ENCODE measurements around the gene CA12.

CA12 gene

GRCh38 chr15:63299943-63300575 is 81.6 kb downstream of the CA12 start:
- DNase-seq = no peak

DNA sequence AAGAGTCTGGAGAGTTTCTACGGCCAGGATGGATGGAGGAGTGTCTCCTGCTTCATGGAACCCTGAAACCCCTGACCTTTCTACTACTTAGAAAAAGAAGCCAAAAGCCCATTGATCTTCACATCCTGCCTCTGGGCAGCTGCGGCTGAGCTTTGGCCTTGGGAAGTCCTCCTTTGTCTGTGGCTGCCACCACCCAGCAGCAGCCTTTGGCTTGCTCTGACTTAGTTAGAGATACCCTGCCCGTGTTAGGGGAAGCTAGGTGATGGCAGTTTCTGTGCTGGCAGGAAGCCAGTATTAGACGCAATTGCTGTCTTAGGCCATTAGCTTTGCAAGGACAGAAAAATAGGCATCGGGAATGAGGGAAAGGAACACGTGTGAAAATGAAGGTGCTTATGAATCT is 85.5 kb downstream of the CA12 start:
- no peak for DNase-seq

- DNase-seq = no peak
Observed at GRCh38 chr15:63295341-63295740, 86.3 kb downstream of the CA12 start.

- no peak for DNase-seq
Observed at GRCh38 chr15:63294359-63294758, 87.3 kb downstream of the CA12 start.

DNA sequence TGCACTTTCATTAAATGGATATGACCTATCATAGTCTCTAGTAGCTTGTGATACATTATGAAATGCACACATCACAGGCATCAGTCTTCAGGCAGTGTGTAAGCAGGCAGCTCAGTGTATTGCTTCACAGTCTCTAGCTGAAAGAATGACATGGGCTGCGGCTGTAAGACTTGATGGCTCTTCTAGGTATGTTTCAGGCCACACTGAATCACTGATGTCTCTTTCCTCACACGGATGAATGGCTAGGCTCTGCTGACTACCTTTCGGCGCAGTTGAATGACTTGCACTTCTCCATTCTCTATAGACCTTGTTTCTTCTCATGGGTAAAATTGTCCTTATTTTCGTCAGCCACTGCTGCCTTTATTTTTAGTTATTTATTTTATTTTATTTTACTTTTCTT is 88.9 kb downstream of the CA12 start:
- DNase-seq = no peak

DNA sequence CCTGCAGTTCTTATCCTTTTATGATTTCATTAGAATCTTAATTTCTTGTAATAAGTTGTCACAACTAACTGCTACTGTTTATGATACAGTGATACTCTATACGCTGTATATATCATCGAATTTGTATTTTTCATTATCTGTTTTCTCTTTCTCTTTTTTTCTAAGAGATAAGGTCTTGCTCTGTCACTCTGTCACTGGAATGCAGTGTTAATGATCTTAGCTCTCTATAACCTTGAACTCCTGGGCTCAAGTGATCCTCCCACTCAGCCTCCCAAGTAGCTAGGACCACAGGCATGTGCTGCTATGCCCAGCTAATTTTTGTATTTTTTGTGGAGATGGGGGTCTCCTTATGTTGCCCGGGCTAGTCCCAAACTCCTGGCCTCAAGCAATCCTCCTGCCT is 89.4 kb downstream of the CA12 start:
- no peak for DNase-seq

DNA sequence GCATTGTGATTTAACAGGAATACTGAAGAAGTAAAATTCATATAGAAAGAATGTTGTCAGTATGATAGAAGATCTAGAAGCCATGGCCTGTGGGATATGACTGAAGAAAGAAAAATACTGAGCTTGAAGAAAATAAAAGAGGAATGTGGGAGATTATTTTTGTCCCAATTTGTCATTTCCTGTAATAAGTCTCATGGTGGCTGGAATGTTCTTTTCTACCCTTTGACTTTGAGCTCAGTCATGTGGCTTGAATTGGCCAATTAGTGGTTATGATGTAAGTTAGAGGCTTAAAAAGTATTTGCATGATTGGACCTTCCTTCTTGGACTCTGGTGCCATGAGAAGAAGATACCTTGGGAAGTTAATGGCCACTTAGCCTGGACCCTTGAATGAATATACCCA is 90.1 kb downstream of the CA12 start:
- no peak for DNase-seq

DNA sequence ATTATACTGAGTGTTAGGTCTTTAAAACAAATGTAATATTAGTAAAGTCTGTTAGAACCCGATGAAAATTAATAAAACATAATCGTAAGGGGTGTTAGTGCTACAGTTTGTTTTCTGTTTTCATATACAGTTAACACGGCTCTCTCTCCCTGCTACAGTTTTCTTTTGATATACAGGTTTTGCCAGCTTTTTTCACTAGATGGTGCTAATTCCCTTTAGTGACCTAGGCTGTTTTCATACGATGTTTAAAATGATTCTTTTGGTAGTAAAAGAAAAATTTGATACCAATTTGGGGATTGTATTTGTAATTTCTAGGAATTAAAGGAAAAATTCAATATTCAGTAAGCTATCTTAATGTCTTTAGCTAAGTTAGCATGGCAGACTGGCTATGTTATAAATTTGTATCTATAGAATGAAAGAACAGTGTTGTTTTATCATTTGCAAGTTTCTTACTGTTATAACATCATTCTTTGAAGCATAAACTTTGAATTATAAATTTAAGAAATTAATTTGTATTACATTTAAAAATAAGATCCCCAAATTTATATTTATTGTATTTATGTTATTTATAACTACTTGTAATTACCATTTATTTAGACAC is 92.8 kb downstream of the CA12 start:
- DNase-seq = peak; percentile 17

GRCh38 chr15:63288342-63288741 is 93.3 kb downstream of the CA12 start:
- no peak for DNase-seq

DNA sequence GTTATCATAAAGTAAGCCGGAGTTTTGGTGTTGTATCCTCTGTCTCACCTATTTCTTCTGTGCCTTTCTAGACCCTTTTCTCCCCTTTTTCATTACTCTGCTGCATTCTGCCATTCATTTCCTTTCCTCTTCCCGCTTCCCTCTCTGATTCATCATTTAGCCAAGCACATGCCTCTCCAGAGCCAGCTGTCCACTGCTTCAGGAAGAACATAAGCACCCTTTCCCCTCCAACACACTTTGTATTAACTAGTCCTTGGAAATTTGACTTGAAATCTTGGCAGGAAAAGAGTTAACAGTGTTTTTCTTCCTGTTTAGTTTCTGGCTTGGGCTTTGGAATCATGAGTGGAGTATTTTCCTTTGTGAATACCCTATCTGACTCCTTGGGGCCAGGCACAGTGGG is 94.5 kb downstream of the CA12 start:
- DNase-seq = no peak

DNA sequence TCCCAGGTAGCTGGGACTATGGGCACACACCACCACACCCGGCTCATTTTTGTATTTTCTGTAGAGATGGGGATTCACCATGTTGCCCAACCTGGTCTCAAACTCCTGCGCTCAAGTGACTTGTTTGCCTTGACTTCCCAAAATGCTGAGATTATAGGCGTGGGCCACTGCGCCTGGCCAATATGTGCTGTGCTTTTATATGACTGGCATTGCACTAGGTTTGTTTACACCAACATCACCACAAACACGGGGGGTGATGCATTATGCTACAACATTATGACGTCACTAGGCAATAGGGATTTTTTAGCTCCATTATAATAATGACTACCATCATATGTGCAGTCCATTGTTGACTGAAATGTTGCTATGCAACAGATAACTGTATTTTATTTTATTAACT is 97.3 kb downstream of the CA12 start:
- no peak for DNase-seq

- DNase-seq = no peak
Observed at GRCh38 chr15:63283126-63283525, 98.5 kb downstream of the CA12 start.

- DNase-seq = no peak
Observed at GRCh38 chr15:63277893-63278456, 103.7 kb downstream of the CA12 start.

- DNase-seq = no peak
Observed at GRCh38 chr15:63277038-63277892, 104.4 kb downstream of the CA12 start, which contains the start of gene APH1B. Gene APH1B, plus strand, starts transcription at chr15:63277605. Its CDS starts 19 bp downstream, at chr15:63277624.

DNA sequence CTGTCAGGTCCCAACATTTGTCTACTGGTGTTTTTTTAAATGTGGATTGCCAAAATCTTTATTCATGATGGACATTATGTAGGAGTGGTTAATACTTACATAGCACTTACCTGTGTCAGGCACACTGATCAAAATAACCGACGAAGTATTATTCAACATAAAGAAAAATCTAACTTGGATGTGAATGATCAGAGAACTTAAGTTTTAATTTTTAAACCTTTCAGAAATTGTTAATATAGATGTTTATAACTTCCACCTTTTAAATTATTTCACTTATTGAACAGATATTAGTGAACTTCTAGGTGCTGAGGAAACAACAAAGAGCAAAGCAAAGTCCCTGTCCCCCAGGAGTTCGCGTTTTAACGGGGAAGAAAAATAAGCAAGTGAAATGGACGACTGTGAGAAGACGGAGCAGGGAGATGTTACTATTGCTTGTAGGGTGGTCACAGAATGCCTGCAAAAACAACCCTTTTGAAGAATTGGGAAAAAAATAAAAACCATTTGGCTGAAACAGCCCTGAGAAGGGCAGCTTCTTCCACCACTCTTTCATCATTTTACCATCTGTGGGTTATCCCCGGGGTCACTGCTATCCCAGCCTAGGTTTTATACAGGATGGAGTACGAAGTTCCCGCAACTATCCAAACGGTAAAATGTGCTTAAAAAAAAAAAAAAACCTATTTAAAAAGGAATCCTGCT is 105.2 kb downstream of the CA12 start:
- DNase-seq = no peak

- no peak for DNase-seq
Observed at GRCh38 chr15:63274427-63274826, 107.2 kb downstream of the CA12 start.
